LNCAP (cell line): ENCODE data around the gene STK32B.

ENCODE experiments used
- CTCF ChIP-seq: fragments of 450-650 bp; IDR thresholded peaks from 2 replicates; pipeline ENCODE4 v1.5.1; 2017; ENCODE audit warnings: mild to moderate bottlenecking

STK32B gene

GRCh38 chr4:5376015-5376414 is 324.7 kb downstream of the STK32B start:
- no peak for TF ChIP-seq CTCF

GRCh38 chr4:5378002-5378401 is 326.7 kb downstream of the STK32B start:
- TF ChIP-seq CTCF = peak; percentile 16; the same call in 1 of the 2 replicates

DNA sequence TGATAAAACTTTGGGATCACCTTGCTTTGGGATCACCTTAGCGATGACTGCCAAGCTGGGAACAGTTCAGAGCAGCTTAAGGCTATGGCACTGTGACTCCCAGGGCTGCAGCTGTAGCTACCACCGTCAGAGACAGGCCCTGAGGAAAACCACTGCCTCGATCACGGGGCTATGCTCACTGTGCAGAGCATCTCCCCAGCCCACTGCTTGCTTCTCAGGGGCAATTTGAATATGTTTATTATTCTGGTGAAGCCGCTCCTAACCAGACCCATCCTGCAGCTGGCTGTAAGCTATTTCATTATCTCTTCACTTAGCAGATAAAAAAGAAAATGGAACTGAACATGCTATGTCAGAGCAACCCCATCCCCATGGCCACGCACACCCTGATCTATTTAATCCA is 328.6 kb downstream of the STK32B start:
- TF ChIP-seq CTCF = no peak

- no peak for TF ChIP-seq CTCF
Observed at GRCh38 chr4:5381961-5382441, 330.7 kb downstream of the STK32B start.

GRCh38 chr4:5383191-5383980 is 332.1 kb downstream of the STK32B start:
- TF ChIP-seq CTCF = no peak

- no peak for TF ChIP-seq CTCF
Observed at GRCh38 chr4:5385741-5386311, 334.5 kb downstream of the STK32B start.

DNA sequence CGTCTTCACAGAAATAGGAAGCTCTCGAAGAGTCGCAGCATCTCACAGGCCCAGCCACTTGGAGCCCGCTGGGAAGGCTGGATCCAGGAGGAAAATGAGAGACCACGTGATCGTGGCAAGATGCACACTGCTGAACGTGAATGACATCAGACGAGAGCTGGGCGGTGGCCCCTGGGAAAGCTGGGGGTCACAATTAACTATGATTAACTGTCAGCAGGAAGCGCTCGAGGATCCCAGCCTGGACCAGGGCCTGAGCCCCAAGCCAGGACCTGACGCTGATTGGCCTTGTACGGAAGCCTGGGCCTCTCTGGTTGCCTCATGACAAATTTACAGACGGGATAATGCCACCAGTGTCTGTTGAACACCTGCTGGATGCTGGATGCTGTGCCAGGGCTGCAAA is 335.6 kb downstream of the STK32B start:
- TF ChIP-seq CTCF = no peak
